Central memory CD8-positive, alpha-beta T cell (primary cell): Measurements from ENCODE around the gene ZBTB32.
"Not testable (repeated sequence)": the region's sequence is repeated elsewhere in the genome, so short reads cannot be mapped to it uniquely, and the experiment has no call there.

Experiments
- ATAC-seq: fragments of 150-1000 bp; cut with Tn5 transposase; replicated peaks from 2 replicates; pipeline ENCODE4 v1.10.0; 2022; ENCODE audit warnings: mild to moderate bottlenecking, moderate FRiP score, moderate number of reproducible peaks; ENCODE audit not compliant: poor library complexity, severe bottlenecking; ENCODE audit errors: extremely low read depth
- DNase-seq, 2 donors: peaks; one replicate each; pipeline ENCODE4 v3.0.0; 2021; ENCODE audit warnings: low spot score in 2 of 2
- H3K27ac Mint-ChIP-seq: one replicate; pipeline ENCODE4 v1.8.0; 2022; ENCODE audit warnings: low read depth, mild to moderate bottlenecking, moderate library complexity, mixed read lengths
- H3K27me3 Mint-ChIP-seq: one replicate; pipeline ENCODE4 v1.8.0; 2022; ENCODE audit warnings: mixed read lengths
- H3K36me3 Mint-ChIP-seq: one replicate; pipeline ENCODE4 v1.8.0; 2022; ENCODE audit warnings: mild to moderate bottlenecking, moderate library complexity, mixed read lengths; ENCODE audit not compliant: insufficient read depth
- H3K4me1 Mint-ChIP-seq: one replicate; pipeline ENCODE4 v1.8.0; 2022; ENCODE audit warnings: mixed read lengths
- H3K4me3 Mint-ChIP-seq: one replicate; pipeline ENCODE4 v1.8.0; 2022; ENCODE audit warnings: mild to moderate bottlenecking, moderate library complexity, mixed read lengths
- H3K9me3 Mint-ChIP-seq: one replicate; pipeline ENCODE4 v1.8.0; 2022; ENCODE audit warnings: mixed read lengths

Gene ZBTB32

GRCh38 chr19:35704218-35704617 lies at the start of gene ZBTB32:
TSS of gene ZBTB32 (plus strand) at chr19:35704558. CDS start at chr19:35714627, 10,069 bp downstream.
- Mint-ChIP-seq H3K4me3 (no peak within 1 kb of the TSS), H3K9me3 (no peaks in the 10 kb centered on the region), H3K27me3 (no peaks in the 10 kb centered on the region), H3K4me1 (peaks cover 8% of the 10 kb centered on the region), H3K36me3 (peaks cover 6% of the 10 kb centered on the region), H3K27ac (no peak within 1 kb of the TSS)
- no peak for DNase-seq
- no peak for ATAC-seq

- not testable (repeated sequence) for H3K9me3 Mint-ChIP-seq, H3K4me3 Mint-ChIP-seq, DNase-seq, H3K27me3 Mint-ChIP-seq, H3K27ac Mint-ChIP-seq, ATAC-seq
- peaks cover 82% of the 10 kb centered on the region for H3K36me3 Mint-ChIP-seq
- H3K4me1 Mint-ChIP-seq: peaks cover 17% of the 10 kb centered on the region
Observed at GRCh38 chr19:35654828-35655227, 49.5 kb upstream of the ZBTB32 start.

GRCh38 chr19:35655600-35655999 lies 48.8 kb upstream of the ZBTB32 start:
- Mint-ChIP-seq H3K9me3 (no peaks in the 10 kb centered on the region), H3K27ac (no peak overlapping the region), H3K4me1 (peaks cover 17% of the 10 kb centered on the region), H3K27me3 (no peaks in the 10 kb centered on the region), H3K36me3 (peaks cover 87% of the 10 kb centered on the region), H3K4me3 (no peak overlapping the region)
- ATAC-seq (no peak), DNase-seq (no peak)

- no peaks in the 10 kb centered on the region for H3K9me3 Mint-ChIP-seq
- peaks cover 12% of the 10 kb centered on the region for H3K4me1 Mint-ChIP-seq
- ATAC-seq: no peak
- H3K27ac Mint-ChIP-seq: no peak overlapping the region
- no peak overlapping the region for H3K4me3 Mint-ChIP-seq
- DNase-seq: no peak
- peaks cover 87% of the 10 kb centered on the region for H3K36me3 Mint-ChIP-seq
- H3K27me3 Mint-ChIP-seq: no peaks in the 10 kb centered on the region
Observed at GRCh38 chr19:35656700-35657099, 47.7 kb upstream of the ZBTB32 start.

- ATAC-seq: no peak
- H3K36me3 Mint-ChIP-seq: peaks cover 85% of the 10 kb centered on the region
- no peak overlapping the region for H3K27ac Mint-ChIP-seq
- H3K9me3 Mint-ChIP-seq: no peaks in the 10 kb centered on the region
- no peak for DNase-seq
- no peaks in the 10 kb centered on the region for H3K27me3 Mint-ChIP-seq
- H3K4me1 Mint-ChIP-seq: peaks cover 12% of the 10 kb centered on the region
- H3K4me3 Mint-ChIP-seq: no peak overlapping the region
Observed at GRCh38 chr19:35657904-35658700, 46.3 kb upstream of the ZBTB32 start.

- Mint-ChIP-seq H3K36me3 (peaks cover 58% of the 10 kb centered on the region), H3K4me3 (no peak overlapping the region), H3K27me3 (no peaks in the 10 kb centered on the region), H3K4me1 (peaks cover 5% of the 10 kb centered on the region), H3K27ac (no peak overlapping the region), H3K9me3 (no peaks in the 10 kb centered on the region)
- no peak for ATAC-seq
- no peak for DNase-seq
Observed at GRCh38 chr19:35661995-35662340, 42.4 kb upstream of the ZBTB32 start.

- no peak overlapping the region for H3K4me3 Mint-ChIP-seq
- no peaks in the 10 kb centered on the region for H3K4me1 Mint-ChIP-seq
- DNase-seq: no peak
- H3K27me3 Mint-ChIP-seq: no peaks in the 10 kb centered on the region
- H3K27ac Mint-ChIP-seq: no peak overlapping the region
- H3K36me3 Mint-ChIP-seq: peaks cover 41% of the 10 kb centered on the region
- ATAC-seq: no peak
- H3K9me3 Mint-ChIP-seq: no peaks in the 10 kb centered on the region
Observed at GRCh38 chr19:35663981-35664380, 40.4 kb upstream of the ZBTB32 start.

GRCh38 chr19:35665157-35665556 lies 39.2 kb upstream of the ZBTB32 start:
- ATAC-seq (no peak), DNase-seq (no peak)
- peaks cover 9% of the 10 kb centered on the region for H3K27me3 Mint-ChIP-seq
- no peak overlapping the region for H3K4me3 Mint-ChIP-seq
- H3K4me1 Mint-ChIP-seq: no peaks in the 10 kb centered on the region
- no peaks in the 10 kb centered on the region for H3K9me3 Mint-ChIP-seq
- H3K36me3 Mint-ChIP-seq: peaks cover 30% of the 10 kb centered on the region
- no peak overlapping the region for H3K27ac Mint-ChIP-seq

- Mint-ChIP-seq H3K36me3 (peaks cover 27% of the 10 kb centered on the region), H3K4me3 (no peak overlapping the region), H3K9me3 (no peaks in the 10 kb centered on the region), H3K4me1 (no peaks in the 10 kb centered on the region), H3K27ac (no peak overlapping the region), H3K27me3 (peaks cover 13% of the 10 kb centered on the region)
- ATAC-seq (no peak), DNase-seq (no peak)
Observed at GRCh38 chr19:35665604-35666003, 38.8 kb upstream of the ZBTB32 start.

- H3K36me3 Mint-ChIP-seq: peaks cover 24% of the 10 kb centered on the region
- H3K27me3 Mint-ChIP-seq: peaks cover 19% of the 10 kb centered on the region
- no peaks in the 10 kb centered on the region for H3K9me3 Mint-ChIP-seq
- ATAC-seq (no peak), DNase-seq (no peak)
- no peaks in the 10 kb centered on the region for H3K4me1 Mint-ChIP-seq
- H3K27ac Mint-ChIP-seq: no peak within 1 kb of the TSS
- H3K4me3 Mint-ChIP-seq: no peak within 1 kb of the TSS
Observed at GRCh38 chr19:35666251-35666913, 38.0 kb upstream of the ZBTB32 start, which contains the start of gene UPK1A. TSS of gene UPK1A (plus strand) at chr19:35666517. CDS start at chr19:35666813, 296 bp downstream.

- Mint-ChIP-seq H3K4me3 (no peak overlapping the region), H3K27me3 (peaks cover 41% of the 10 kb centered on the region), H3K36me3 (peaks cover 5% of the 10 kb centered on the region), H3K4me1 (peaks cover 13% of the 10 kb centered on the region), H3K27ac (no peak overlapping the region), H3K9me3 (no peaks in the 10 kb centered on the region)
- no peak for DNase-seq
- ATAC-seq: no peak
Observed at GRCh38 chr19:35669566-35669965, 34.8 kb upstream of the ZBTB32 start.

GRCh38 chr19:35669974-35670373 lies 34.4 kb upstream of the ZBTB32 start:
- Mint-ChIP-seq H3K27ac (no peak overlapping the region), H3K9me3 (no peaks in the 10 kb centered on the region), H3K27me3 (peaks cover 41% of the 10 kb centered on the region), H3K4me1 (peaks cover 13% of the 10 kb centered on the region), H3K36me3 (peaks cover 5% of the 10 kb centered on the region), H3K4me3 (no peak overlapping the region)
- ATAC-seq: no peak
- no peak for DNase-seq

GRCh38 chr19:35670686-35671085 lies 33.7 kb upstream of the ZBTB32 start:
- Mint-ChIP-seq H3K27ac (no peak overlapping the region), H3K9me3 (no peaks in the 10 kb centered on the region), H3K4me3 (no peak overlapping the region), H3K27me3 (peaks cover 44% of the 10 kb centered on the region), H3K36me3 (peaks cover 2% of the 10 kb centered on the region), H3K4me1 (peaks cover 13% of the 10 kb centered on the region)
- ATAC-seq (no peak), DNase-seq (no peak)
